Adrenal gland (tissue), 12 donors: Measurements from ENCODE around the gene FBXO33. TPM values are rescaled to one million over a fixed set of nuclear protein-coding genes. Genes with fewer than 3 reads are reported as not detected.

ENCODE experiments used
- DNase-seq, 7 donors: peaks; one replicate each; pipeline ENCODE4 v3.0.0-alpha.2; 2019 to 2020
- H3K27ac ChIP-seq, 5 donors: fragments of 200-600 bp; sonication (generic) in 4 of 5; 1 replicate in 3 of 5; 2 replicates in 2 of 5; pipeline versions ENCODE4 v1.5.1 to v1.8.0; 2016 to 2020; ENCODE audit warnings: mild to moderate bottlenecking in 1 of 5
- H3K27me3 ChIP-seq: fragments of 200-600 bp; 2 replicates; pipeline ENCODE4 v1.8.0; 2021
- H3K36me3 ChIP-seq, 2 donors: fragments of 200-600 bp; replicated peaks in 1 of 2; 1 replicate in 1 of 2; 2 replicates in 1 of 2; pipeline versions ENCODE4 v1.5.1 to v1.8.0; 2018 to 2022
- H3K4me1 ChIP-seq, 2 donors: fragments of 200-600 bp; replicated peaks in 1 of 2; 1 replicate in 1 of 2; 2 replicates in 1 of 2; pipeline versions ENCODE4 v1.5.1 to v1.8.0; 2018 to 2021
- H3K4me3 ChIP-seq, 4 donors: fragments of 200-600 bp; sonication (generic) in 3 of 4; one replicate each; pipeline ENCODE4 v1.5.1; 2016 to 2018
- H3K9me3 ChIP-seq, 3 donors: fragments of 200-600 bp; sonication (generic) in 1 of 3; replicated peaks in 1 of 3; 1 replicate in 2 of 3; 2 replicates in 1 of 3; pipeline versions ENCODE4 v1.5.1 to v1.8.0; 2016 to 2021
- CTCF ChIP-seq, 6 experiments: fragments of 450-650 bp in 4 of 6; fragments of 200-600 bp in 2 of 6; sonication (generic) in 1 of 6; IDR thresholded peaks; 1 replicate in 5 of 6; 2 replicates in 1 of 6; pipeline versions ENCODE4 v1.5.1 to v1.8.0; 2016 to 2021; ENCODE audit warnings: antibody characterized with exemption in 6 of 6, mild to moderate bottlenecking in 2 of 6, moderate library complexity in 1 of 6
- POLR2A ChIP-seq, 2 donors: fragments of 450-650 bp; IDR thresholded peaks; one replicate each; pipeline ENCODE4 v1.6.1; 2017; ENCODE audit warnings: antibody characterized with exemption in 2 of 2, mild to moderate bottlenecking in 2 of 2, moderate library complexity in 1 of 2
- WGBS, 4 donors: extraction: QIAGEN DNeasy Blood & Tissue Kit in 2 of 4; methylation state at CpG; one replicate each; pipeline versions ENCODE4 v1.1.5 to v1.1.7; 2013 to 2017; 5-methylcytosine and 5-hydroxymethylcytosine counted together
- intact Hi-C, 2 donors: fragments of 100-400 bp; cut with DNase I; formaldehyde crosslinking; loops; one replicate each; pipeline versions ENCODE4 v1.14.1 to v1.15.0; 2022 to 2023
- polyA plus RNA-seq, 3 donors: library from polyadenylated mRNA; stranded (reverse); fragments of 200-250 nt in 2 of 3; fragments of 350-450 nt in 1 of 3; fragmentation: Illumina TruSeq in 1 of 3; extraction: RNeasy Lipid Tissue Mini Kit (QIAGEN cat#74804) in 1 of 3; gene quantifications; one replicate each; pipeline ENCODE4 v1.2.3, GENCODE V29; 2013 to 2014
- total RNA-seq, 9 donors: library from RNA; depleted of rRNA in 4 of 9; stranded (reverse); fragments of >200 nt in 4 of 9; fragments of 120-200 nt in 1 of 9; fragmentation: NEBNext Ultra II Directional in 1 of 9; extraction: Animal tissue kit (Norgen Biotek cat#: 25700) in 1 of 9; gene quantifications; one replicate each; pipeline versions ENCODE4 v1.1.0 to v1.2.4, GENCODE V29; 2013 to 2023
- donor health status: healthy with polysubstance abuse.
- donor health status: Bipolar disorder and iron deficiency.
- donor health status: DM: yes; HTN: yes; CAD: no.
- donor health status: DM: no; HTN: no; CAD: no.
- donor health status: DM: no; HTN: no; CAD: no.
- donor health status: DM: yes; HTN: yes; CAD: no.

FBXO33 gene
- total and polyA plus RNA-seq, 12 donors = 6.0 to 23.2 (median 17.8) TPM

- H3K27me3 ChIP-seq = no peaks in the 10 kb centered on the region
- DNase-seq = no peak
- H3K27ac ChIP-seq = no peak overlapping the region
- H3K9me3 ChIP-seq = no peaks in the 10 kb centered on the region
- 93 to 97% (median 96%) methylated on average over 9 of the region's 9 CpGs for WGBS, 4 donors
- H3K4me3 ChIP-seq = no peak overlapping the region
- H3K4me1 ChIP-seq = no peaks in the 10 kb centered on the region
- intact Hi-C loops = no loop called here
- H3K36me3 ChIP-seq = peaks cover 0 to 8% of the 10 kb centered on the region in 2 donors
- TF ChIP-seq POLR2A (IDR thresholded peaks at IDR 0.05) (no peak), CTCF (IDR thresholded peaks at IDR 0.05) (no peak)
Measured at GRCh38 chr14:39351708-39352107, 80.5 kb downstream of the FBXO33 start.

GRCh38 chr14:39350866-39351265 is 81.4 kb downstream of the FBXO33 start:
- TF ChIP-seq POLR2A (IDR thresholded peaks at IDR 0.05) (no peak), CTCF (IDR thresholded peaks at IDR 0.05) (no peak)
- peaks cover 0 to 8% of the 10 kb centered on the region in 2 donors for H3K36me3 ChIP-seq
- no peaks in the 10 kb centered on the region for H3K4me1 ChIP-seq
- no peak overlapping the region for H3K27ac ChIP-seq
- no peak overlapping the region for H3K4me3 ChIP-seq
- H3K27me3 ChIP-seq = no peaks in the 10 kb centered on the region
- intact Hi-C loops = no loop called here
- H3K9me3 ChIP-seq = no peaks in the 10 kb centered on the region
- WGBS, 4 donors = 90 to 93% (median 90%) methylated on average over 3 of the region's 3 CpGs
- DNase-seq = no peak

Other genes starting within 250 kb of the FBXO33 start
- gene MIA2, start 198.5 kb downstream of the FBXO33 start, total RNA-seq = 10 to 100 TPM; 24.8 to 62.0 (median 42.9) TPM
- 10 to 100 TPM; 25.0 to 60.0 (median 39.2) TPM for gene MIA2, start 198.5 kb downstream of the FBXO33 start, polyA plus RNA-seq